Bronchial epithelial cell (primary cell): ENCODE results near the gene USP35. TPM values are rescaled to one million over a fixed set of nuclear protein-coding genes. Genes with fewer than 3 reads are reported as not detected.
"Not testable (repeated sequence)": the region's sequence is repeated elsewhere in the genome, so short reads cannot be mapped to it uniquely, and the experiment has no call there.

Experiments used
- DNase-seq: peaks from one replicate; pipeline ENCODE4 v3.0.0-alpha.2; 2010; ENCODE audit warnings: low read depth
- FAIRE-seq: peaks from 2 replicates; lab custom pipeline; 2011; peaks lifted over from hg19 to GRCh38; lab: Jason Lieb, UNC
- H3K27me3 ChIP-seq: 2 replicates; pipeline ENCODE4 v1.5.1; 2011; ENCODE audit warnings: low read length; ENCODE audit not compliant: control insufficient read depth, insufficient read depth
- H3K36me3 ChIP-seq: 2 replicates; pipeline ENCODE4 v1.5.1; 2011; ENCODE audit warnings: low read length; ENCODE audit not compliant: control insufficient read depth, insufficient read depth
- H3K4me3 ChIP-seq: 2 replicates; pipeline ENCODE4 v1.5.1; 2011; ENCODE audit warnings: mild to moderate bottlenecking, low read depth, low read length, control low read depth
- CTCF ChIP-seq: IDR thresholded peaks from 2 replicates; pipeline ENCODE4 v1.5.1; 2011; ENCODE audit warnings: mild to moderate bottlenecking, moderate library complexity, low read length, control low read depth, inconsistent platforms; ENCODE audit not compliant: insufficient read depth, severe bottlenecking
- total RNA-seq: library from RNA; depleted of rRNA; stranded (reverse); fragments of >200 nt; gene quantifications from 2 replicates; pipeline ENCODE4 v1.2.1, GENCODE V29; 2014

USP35 gene
- total RNA-seq, 1 donor from 2014 or later, result 3.7 TPM

GRCh38 chr11:78221396-78222315, 32.9 kb downstream of the USP35 start:
- FAIRE-seq, result no peak
- H3K36me3 ChIP-seq, result peaks cover 4% of the 10 kb centered on the region
- TF ChIP-seq CTCF, result no peak
- H3K27me3 ChIP-seq, result no peaks in the 10 kb centered on the region
- no peak overlapping the region for H3K4me3 ChIP-seq
- DNase-seq, result no peak

GRCh38 chr11:78222726-78223125, 34.0 kb downstream of the USP35 start:
- H3K27me3 ChIP-seq, FAIRE-seq: not testable (repeated sequence)

DNA sequence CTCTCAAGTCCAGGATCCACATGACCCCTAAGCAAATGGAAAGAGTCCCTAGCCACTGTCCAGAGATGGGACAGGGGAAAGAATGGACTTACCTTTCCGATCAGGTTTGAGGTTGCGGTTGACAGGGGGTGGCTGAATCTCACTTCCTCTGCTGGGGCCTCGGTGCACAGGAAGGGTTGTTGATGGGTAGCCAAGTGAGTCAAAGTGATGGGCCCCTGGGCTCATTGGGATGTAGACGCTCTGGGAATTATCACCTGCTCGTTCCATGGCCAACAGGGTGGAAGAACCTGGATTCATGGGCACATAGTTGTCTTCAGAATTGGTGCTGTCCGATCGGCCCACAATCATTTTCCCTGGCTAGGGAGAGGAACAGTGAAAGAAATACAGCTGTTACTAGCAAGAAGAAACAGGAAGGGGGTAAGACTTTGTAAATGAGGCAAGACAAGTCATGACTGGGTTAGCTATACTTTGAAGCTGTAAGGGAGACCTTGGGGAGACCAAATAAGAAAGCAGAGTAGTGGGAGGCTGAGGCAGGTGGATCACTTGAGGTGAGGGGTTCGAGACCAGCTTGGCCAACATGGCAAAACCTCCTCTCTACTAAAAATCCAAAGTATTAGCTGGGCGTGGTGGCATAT, 34.7 kb downstream of the USP35 start:
- no peak for DNase-seq

More at GRCh38 chr11:78222726-78223125, 34.0 kb downstream of the USP35 start:
- not testable (repeated sequence) for DNase-seq, H3K36me3 ChIP-seq, H3K4me3 ChIP-seq

GRCh38 chr11:78224506-78224905, 35.8 kb downstream of the USP35 start:
- Histone ChIP-seq H3K4me3 (no peak overlapping the region), H3K36me3 (peaks cover 3% of the 10 kb centered on the region), H3K27me3 (no peaks in the 10 kb centered on the region)
- FAIRE-seq, result no peak
- no peak for DNase-seq
- no peak for TF ChIP-seq CTCF

More for the DNA sequence above, 34.7 kb downstream of the USP35 start:
- no peaks in the 10 kb centered on the region for H3K27me3 ChIP-seq
- H3K4me3 ChIP-seq, result no peak overlapping the region
- peaks cover 4% of the 10 kb centered on the region for H3K36me3 ChIP-seq
- TF ChIP-seq CTCF, result no peak
- FAIRE-seq, result no peak

- H3K4me3 ChIP-seq, result no peak overlapping the region
- FAIRE-seq, result no peak
- peaks cover 3% of the 10 kb centered on the region for H3K36me3 ChIP-seq
- DNase-seq, result no peak
- H3K27me3 ChIP-seq, result no peaks in the 10 kb centered on the region
- no peak for TF ChIP-seq CTCF
These were observed 36.2 kb downstream of the USP35 start for GRCh38 chr11:78224906-78225420.
